ENCODE data around the gene PRM2.

Gene PRM2

DNA sequence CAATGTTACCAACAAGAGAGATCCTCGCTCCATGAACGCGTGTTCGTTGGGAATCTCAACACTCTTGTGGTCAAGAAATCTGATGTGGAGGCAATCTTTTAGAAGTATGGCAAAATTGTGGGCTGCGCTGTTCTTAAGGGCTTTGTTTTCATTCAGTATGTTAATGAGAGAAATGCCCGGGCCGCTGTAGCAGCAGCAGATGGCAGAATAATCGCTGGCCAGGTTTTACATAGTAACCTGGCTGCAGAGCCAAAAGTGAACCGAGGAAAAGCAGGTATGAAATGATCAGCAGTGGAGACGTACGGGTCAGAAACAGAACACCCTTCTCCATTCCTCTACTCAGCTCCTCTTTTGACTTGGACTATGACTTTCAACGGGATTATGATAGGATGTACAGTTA is 33.6 kb downstream of the PRM2 start:
- DNase-seq, result no peak

DNA sequence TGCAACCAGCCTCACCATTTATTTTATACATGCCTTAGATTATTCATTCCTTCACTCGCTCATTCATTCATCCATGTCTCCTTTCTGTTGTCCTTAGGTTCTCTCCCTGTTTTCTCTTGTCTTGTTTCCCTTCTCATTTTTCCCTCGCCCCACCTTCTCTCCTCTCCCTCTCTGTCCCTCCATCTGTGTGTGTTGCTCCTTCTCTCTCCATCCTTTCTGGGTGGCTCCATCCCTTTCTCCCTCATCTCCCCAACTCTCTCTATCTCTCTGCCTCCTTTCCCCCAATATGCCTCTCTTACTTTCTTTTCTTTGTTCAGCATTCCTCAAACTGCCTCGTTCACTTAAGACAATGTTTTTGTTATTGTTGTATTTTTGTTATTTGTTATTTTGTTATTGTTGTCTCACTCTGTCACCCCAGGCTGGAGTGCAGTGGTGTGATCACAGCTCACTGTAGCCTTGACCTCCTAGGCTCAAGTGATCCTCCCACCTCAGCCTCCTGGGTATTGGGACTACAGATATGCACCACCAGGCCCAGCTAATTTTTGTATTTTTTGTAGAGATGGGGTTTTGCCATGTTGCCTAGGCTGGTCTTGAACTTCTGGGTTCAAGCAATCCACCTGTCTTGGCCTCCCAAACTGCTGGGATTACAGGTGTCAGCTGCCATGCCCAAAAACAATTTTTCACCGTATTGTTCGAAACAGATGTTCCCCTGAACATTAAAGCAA is 34.6 kb downstream of the PRM2 start:
- no peak for DNase-seq

DNA sequence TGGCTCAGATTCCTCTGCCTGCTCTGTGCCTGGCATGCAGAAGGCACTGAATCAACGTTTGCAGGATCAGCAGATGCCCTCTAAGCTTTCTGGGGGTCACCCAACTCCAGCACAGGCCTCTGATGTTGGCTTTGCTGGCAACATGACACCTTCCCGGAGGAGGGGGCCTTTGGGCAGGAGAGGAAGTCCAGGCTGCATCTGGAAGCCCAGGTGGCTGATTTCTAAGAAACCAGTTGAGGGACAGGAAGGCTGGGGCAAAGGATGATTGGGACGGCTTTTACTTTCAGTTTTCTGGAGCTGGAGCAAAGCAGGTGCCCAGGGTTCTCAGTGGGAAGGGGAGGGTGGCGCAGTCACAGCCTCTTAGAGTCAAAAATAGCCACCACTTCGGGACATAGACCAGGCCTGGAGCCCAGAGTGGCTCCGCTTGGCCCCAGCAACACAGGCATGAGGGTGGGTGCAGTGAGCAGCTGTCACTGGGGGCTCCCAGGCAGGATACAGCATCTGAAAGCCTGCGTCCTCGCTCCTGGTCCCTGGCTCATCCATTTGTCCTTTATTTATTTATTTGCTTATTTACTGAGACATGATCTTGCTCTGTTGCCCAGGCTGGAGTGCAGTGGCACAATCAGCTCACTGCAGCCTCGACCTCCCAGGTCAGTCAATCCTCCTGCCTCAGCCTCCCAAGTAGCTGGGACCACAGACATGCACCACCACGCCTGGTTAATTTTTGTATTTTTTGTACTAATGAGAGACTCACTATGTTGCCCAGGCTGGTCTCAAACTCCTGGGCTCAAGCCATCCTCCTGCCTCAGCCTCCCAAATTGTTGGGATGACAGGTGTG is 35.4 kb downstream of the PRM2 start:
- no peak for DNase-seq

DNA sequence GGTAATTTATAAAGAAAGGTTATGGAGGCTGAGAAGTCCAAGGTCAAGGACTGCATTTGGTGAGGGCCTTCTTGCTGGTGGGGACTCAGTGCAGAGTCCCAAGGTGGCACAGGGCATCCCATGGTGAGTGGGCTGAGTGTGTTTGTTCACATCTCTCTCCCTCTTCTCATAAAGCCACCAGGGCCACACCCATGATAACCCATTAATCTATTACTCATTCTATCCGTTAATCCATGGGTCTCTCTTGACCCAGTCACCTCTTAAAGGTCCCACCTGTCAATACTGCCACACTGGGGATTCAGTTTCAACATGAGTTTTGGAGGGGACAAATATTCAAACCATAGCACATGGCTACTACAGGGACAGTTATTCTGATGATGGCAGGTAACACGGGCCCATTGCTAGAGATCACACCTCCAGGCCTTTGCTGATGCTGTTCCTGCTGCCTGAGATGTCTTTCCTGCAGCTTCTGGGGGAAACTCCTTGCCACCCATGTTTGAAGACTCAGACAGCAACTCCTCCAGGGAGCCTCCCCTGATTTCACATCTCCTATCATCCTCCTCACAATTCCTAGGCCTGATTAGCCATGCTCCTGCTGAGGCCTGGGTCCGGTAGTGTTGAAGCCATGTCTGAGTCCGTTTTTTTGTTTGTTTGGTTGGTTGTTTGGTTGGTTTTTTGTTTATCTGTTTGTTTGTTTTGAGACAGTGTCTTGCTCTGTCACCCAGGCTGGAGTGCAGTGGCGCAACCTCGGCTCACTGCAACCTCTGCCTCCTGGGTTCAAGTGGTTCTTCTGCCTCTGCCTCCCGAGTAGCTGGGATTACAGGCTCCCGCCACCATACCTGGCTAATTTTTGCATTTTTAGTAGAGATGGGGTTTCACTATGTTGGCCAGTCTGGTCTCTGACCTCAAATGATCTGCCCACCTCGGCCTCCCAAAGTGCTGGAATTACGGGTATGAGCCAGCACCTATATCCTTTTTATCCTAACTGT is 36.3 kb downstream of the PRM2 start:
- no peak for DNase-seq

DNA sequence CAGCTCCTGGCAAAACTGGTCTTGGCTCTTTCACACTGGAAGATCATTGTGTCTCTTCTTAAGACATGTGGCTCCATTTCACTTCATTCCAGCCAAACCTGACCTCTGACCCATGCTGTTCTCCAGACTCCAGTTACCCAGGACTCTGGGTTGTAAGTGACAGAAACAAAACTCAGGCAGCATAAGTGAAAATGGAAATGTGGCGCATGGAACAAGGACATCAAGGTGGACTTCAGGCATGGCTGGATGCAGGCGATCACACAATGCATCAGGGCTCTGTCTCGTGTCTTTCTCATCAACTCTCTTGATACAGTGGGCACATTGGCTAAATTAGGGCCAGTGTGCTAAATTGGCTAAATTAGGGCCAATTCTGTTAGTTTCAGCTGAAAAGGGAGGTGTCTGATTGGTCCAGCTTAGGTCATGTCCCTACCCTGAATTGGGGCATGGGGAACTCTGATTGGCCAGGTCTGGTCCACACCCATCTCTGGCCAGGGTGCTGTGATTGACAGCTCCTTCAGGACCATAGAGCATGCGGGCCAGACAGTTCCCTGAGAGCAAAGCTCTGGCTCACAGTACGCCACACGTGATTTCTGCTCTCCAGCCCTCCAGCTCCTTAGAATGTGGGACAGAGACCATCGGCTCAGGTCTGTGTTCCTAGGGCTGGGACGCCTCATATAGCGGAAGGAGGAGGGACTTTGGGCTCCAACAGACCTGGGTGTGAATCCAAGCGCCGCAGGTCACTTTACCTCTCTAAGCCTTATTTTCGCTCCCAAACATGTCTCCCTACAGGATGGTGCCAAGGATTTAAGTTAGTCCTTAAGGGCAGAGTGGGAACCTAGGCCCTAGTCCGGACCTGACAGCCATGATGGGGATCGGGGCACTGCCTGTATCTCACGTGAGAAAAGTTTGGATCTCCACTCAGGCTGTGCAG is 37.7 kb downstream of the PRM2 start:
- no peak for DNase-seq

DNA sequence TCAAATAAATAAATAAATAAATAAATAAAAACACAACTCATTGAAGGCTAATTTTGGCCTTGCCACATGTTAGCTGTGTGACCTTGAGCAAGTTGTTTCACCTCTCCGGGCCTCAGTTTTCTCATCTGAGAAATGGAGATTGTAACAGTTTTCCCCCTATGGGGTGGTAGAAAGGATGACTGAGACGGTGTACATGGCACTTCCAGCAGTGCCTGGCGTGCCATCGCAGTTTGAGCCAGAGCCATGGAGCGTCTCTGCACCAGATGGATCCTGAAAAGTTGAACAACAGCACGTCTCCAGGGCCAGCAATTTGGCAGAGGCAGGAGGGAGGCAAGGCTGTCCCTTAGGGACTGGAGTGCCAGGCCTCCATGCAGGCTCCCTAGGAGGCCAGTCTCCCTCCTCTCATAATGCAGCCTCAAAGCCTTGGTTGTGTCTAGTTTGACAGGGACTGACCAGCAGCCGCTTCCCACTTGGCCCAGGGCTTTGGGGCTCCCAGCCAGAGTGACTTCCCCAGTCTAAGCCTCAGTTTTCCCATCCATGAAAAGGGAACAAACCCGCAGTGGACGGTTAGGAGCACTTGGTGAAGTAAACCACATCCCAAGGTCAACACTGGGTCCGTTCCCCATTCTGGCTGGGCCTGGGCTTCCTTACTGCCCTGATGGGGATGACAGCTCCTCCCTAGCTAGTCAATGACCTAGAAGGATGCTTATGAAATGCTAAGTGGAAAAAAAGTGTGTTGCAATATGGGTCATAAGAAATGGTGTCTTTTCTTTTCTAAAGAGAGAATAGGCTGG is 39.6 kb downstream of the PRM2 start:
- DNase-seq, result no peak

DNA sequence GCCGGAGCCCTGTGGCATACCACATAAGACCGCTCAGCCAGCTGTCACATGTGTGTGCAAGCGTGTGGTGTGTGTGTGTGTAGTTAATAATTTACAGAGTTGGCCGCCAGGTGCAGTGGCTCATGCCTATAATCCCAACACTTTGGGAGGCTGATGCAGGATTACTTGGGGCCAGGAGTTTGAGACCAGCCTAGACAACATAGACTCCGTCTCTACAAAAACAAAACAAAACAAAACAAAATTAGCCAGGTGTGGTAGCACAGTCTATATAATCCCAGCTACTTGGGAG is 40.6 kb downstream of the PRM2 start:
- no peak for DNase-seq

DNA sequence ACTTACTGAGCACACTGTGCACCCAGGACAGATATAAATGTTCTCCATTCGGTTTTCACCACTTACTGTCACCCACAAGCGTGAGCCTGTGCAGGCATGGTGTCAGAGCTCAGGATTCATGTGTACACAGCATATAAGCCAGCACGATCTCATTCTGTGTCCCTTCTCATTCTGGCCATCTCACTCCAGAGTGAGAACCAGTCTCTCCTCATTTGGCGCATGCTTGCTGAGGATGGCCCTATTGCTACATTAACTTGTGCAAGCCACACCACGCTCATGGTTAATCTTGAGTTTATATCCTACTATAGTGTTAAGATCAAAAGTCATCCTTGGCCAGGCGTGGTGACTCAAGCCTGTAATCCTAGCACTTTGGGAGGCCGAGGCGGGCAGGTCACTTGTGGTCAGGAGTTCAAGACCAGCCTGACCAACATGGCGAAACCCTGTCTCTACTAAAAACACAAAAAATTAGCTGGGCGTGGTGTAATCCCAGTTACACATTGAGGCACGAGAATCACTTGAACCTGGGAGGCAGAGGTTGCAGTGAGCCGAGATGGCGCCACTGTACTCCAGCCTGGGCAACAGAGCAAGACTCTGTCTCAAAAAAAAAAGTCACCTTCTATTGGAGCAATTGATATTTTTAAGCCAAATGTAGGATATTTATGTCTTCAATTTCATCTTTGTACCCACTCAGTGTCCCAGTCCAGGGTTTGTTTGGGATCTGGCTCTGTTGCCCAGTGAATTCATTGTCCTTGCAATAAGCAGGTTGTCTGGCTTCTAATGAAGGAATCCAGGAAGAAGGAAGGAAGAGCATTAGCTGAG is 41.2 kb downstream of the PRM2 start:
- no peak for DNase-seq

DNA sequence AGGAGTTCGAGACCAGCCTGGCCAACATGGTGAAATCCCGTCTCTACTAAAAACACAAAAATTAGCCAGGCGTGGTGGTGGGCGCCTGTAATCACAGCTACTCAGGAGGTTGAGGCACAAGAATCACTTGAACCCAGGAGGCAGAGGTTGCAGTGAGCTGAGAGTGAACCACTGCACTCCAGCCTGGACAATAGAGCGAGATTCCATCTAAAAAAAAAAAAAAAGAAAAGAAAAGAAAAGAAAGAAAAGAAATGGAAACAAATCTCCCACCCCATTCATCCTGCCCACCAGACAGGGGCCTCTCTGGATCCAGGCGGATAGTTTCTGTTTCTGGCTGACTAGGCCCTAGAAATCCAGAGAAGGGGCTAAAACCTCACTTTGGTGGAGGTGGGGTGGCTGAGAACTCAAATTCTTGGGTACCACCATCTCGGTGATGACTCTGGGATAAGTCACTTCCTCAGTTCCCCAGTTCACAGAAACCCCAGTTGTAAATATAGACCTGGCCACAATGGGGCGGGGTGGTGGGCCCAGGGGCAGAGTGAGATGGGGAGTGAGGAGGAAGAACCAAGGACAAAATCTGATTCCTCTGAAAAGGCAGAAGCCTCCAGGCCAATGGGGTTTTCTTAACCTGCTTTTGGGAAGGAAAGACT is 42.4 kb downstream of the PRM2 start:
- peak; percentile 88 for DNase-seq

DNA sequence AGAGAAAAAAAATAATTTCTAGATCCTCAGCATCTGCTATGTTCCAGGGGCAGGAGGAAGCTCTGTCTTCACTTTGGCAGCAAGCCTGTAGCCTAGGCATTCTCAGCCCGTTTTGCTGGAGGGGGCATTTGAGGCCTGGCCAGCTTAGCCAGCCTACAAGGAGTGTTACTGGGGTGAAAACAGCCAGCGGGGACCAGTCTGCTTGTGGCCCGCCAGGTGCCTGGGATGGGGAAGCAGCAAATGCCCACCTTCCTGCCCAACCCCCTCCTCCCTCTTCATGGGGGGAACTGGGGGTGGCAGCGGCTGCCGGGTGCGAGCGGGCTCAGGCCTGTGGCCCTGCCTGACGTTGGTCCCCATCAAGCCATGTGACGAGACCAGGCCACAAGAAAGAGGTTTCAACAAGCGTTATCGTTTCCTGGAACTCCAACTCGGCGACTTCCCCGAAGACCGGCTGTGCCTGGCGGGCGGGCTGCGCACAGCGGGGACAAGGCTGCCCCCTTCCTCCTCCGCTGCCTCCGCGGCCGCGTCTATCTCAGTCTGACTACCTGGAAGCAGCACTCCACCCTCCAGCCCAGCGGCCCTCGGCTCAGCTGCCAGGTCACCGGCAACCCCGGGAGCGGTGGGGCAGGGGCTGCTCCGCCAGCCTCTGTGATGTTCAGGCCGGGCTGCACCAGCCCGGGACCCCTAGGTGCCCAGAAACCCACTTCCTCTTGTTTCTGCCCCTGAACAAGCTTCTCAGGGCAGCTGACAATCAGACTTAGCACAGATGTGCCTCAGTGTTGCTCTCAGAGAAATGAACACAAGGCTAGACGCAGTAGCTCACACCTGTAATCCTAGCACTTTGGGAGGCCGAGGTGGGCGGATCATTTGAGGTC is 43.2 kb downstream of the PRM2 start:
- peak; percentile 95 for DNase-seq

DNA sequence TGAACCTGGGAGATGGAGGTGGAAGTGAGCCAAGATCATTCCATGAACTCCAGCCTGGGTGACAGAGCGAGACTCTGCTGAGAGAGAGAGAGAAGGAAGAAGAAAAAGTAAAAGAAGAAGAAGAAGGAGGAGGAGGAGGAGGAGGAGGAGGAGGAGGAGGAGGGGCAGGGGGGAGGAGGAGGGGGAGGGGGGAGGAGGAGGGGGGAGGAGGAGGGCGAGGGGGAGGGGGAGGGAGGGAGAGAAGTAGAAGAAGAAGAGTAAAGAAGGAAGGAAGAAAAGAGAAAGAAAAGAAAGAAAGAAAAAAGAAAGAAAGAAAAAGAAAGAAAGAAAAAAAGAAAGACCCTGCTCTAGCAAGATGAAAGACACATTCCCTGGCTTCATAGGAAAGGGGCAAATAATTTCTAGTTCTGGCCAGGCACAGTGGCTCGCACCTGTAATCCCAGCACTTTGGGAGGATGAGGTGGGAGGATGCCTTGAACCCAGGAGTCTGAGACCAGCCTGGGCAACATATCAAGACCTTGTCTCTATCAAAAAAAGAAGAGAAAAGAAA is 43.9 kb downstream of the PRM2 start:
- DNase-seq, result no peak

DNA sequence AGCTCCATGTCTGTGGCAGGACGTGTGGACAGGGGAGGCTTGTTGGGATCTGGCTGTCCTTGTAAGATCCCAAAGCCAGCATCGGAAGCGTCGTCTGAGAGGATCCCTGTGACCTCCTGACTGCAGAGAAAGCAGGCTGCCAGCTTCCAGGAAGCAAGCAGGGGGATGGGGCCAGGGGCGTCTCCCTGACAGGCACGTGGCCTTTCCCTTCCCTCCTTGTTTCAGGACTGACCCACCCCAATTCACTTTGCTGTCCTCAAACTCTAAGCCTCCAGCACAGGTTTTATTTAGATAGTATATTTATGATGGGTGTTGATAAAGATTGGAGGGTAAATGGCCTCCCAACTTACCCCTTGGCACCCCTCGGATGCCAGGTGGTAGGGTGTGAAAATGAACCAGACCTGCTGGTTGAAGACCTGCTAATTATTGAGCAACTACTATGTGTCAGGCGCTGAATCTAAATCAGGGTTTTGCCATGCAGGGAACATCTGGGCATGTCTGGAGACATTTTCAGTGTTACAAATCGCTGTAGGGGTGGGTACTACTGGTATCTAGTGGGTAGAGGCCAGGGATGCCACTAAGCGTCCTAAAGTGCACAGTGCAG is 44.8 kb downstream of the PRM2 start:
- no peak for DNase-seq

DNA sequence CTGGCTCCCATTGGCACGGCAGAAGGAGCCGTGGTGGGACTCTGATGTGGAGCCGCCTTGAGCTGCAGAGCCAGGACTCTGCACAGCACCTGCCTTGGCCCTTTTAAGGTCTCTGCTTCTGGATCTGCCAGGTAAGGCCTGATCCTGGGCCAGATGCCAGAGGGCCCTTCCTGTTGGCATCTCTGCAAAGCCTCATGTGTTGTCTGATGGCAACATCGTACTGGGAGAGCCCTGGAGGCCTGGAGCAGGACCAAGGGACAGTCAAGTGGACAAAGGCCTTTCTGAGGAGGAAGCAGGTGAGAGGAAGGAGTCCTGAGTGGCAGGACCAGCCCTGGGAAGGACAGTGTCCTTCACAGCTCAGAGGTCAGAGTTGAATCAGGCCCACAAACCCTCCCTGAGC is 46.4 kb downstream of the PRM2 start:
- no peak for DNase-seq

DNA sequence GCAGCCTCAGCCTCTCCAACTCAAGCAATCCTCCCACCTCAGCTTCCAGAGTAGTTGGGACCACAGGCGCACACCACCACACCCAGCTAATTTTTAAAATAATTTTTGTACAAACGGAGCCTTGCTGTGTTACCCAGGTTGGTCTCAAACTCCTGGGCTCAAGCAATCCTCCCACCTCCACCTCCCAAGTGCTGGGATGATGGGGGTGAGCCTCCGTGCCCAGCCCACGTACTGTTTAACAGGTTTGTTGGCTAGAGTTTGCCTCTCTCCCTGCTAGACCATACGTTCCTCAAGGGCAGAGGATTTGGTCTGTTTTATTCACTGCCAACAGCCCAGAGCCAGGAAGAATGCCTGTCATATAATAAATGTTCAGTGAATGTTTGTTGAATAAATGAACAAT is 46.8 kb downstream of the PRM2 start:
- DNase-seq, result no peak

DNA sequence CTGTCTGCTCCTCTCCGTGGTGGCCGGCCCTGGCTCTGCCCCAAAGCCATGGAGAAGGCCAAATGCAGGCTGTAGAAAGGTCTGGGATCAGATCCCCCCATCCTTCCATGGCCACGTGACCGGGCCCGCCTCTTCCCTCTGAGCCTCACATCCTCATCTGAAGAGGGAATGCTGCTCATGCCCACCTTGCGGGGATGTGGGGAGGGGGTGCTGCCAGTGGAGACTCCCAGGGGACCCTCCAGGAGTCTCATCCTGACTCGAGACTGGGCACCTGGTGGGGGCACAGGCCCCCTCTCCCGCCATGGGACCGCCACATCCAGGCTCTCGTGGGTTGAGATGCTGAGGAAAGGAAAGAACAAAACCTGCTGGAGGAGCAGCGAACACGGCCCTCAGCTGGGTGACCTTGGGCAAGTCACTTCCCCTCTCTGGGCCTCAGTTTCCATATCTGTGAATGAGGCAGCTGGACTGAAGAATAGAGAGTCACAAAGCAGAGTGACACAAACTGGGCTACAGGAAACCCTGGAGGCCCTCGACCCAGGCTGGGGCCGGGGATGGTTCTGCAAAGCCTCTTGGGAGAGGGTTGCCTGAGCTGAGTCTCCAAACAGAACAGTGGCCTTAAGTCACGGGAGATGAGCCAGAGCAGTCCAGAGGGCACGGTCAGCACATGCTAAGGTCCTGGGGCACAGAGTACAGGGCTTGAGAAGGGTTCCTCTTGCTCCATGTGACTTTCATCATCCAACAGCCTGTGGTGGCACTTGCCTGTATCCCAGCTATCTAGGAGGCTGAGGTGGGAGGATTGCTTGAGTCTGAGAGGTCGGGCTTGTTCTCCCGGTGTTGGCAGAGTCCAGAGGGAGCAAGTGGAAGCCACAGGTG is 50.4 kb downstream of the PRM2 start:
- peak; percentile 58 for DNase-seq

All from stimulated activated CD8-positive, alpha-beta memory T cell treated with anti-CD3 and anti-CD28 coated beads, Interleukin-4, amount 100 ng/mL, for 48 hours (primary cell).